ENCODE measurements around the gene PKD2.
"Not testable (repeated sequence)": the region's sequence is repeated elsewhere in the genome, so short reads cannot be mapped to it uniquely, and the experiment has no call there.

The PKD2 gene

DNA sequence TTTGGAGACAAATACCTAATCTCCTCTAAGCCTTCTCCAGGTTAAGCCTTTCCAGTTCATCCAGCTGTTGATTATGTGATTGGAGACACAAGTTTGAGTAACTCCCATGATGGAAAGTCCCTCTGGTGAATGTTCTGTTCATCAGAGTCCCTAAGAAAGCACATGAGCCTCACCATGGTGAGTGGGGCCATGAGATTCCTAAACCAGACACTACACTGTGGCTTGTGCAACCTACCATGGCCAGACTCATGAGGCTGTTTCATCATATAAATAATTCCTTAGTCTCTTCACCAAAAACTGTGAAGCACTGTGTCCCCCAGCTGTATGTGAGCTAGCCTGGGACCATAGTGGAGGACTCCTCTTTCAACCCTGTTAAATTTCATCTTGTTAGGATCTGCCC lies 14.4 kb downstream of the PKD2 start:
- no peak for FAIRE-seq

DNA sequence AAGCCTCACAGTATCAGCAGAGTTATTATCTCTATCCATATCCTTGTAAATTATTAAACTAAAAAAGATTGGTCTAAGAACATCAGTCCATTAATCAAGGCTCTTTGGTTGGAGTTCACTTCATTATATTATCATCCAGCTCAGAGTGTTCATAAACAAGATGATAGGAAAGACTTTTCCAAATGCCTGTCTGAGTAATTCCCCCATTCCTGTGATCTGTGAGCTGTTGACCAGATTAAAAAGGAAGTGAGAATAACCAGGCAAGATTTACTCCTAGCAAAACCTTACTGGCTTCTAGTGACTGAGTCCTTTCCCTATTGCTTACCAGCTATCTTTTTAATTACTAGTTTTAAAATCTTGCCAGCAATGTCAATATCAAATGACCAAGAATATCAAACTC lies 14.9 kb downstream of the PKD2 start:
- FAIRE-seq: peak; percentile 11
- no peak for DNase-seq (ENCODE audit: insufficient read length, low spot score)

More for the DNA sequence above, 14.4 kb downstream of the PKD2 start:
- no peak for DNase-seq (ENCODE audit: insufficient read length, low spot score)

DNA sequence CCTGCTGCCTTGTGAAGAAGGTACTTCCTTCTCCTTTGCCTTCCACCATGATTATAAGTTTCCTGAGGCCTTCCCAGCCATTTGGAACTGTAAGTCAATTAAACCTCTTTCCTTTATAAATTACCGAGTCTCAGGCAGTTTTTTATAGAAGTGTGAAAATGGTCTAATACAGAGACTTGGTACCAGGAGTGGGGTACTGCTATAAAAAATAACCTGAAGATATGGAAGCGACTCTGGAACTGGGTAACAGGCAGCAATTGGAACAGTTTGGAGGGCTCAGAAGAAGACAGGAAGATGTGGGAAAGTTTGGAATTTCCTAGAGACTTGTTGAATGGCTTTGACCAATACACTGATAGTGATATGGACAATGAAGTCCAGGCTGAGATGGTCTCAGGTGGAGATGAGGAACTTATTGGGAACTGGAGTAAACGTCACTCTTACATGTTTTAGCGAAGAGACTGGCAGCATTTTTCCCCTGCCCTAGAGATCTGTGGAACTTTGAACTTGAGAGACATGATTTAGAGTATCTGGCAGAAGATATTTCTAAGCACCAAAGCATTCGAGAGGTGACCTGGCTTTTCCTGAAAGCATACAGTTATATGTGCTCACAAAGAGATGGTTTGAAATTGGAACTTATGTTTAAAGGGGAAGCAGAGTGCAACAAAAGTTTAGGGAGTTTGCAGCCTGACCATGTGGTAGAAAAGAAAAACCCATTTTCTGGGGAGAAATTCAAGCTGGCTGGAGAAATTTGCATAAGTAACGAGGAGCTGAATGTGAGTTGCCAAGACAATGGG lies 18.6 kb downstream of the PKD2 start:
- DNase-seq (ENCODE audit: insufficient read length, low spot score): not testable (repeated sequence)
- peak; percentile 35 for FAIRE-seq

DNA sequence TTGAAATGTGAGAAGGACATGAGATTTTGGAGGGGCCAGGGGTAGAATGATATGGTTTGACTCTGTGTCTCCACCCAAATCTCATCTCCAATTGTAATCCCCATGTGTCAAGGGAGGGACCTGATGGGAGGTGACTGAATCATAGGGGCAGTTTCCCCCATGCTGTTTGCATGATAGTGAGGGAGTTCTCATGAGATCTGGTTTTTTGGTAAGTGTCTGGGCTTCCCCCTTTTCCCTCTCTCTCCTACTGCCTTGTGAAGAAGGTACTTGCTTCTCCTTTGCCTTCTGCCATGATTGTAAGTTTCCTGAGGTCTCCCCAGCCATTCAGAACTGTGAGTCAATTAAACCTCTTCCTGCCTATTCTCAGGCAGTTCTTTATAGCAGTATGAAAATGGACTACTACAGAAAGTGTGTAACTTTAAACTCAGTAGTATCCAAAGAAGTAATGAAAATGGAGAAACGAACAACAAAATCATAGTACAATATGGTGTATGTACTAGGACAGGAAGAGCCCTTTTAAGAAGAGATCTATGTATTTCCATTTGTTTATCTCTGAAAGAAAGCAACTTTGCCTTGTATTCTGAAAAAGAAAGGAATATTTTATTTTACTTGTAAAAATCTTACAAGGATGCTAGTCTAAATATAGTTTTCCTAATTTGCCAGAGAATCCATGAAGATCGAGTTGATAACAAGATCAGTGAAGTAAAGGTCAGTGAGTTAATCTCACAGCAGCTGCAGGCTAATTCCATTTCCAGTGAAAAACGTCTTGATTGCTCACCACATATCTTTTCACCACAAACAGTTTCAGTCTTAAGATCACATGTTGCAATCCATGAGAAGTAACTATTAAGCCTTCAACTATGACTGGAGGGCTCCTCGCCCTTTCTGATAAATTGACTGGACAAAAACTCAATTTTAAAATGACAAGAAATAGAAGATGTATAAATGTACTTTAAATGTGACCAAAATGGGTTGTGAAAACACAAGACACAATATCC lies 20.5 kb downstream of the PKD2 start:
- FAIRE-seq: no peak
- DNase-seq (ENCODE audit: insufficient read length, low spot score): no peak

DNA sequence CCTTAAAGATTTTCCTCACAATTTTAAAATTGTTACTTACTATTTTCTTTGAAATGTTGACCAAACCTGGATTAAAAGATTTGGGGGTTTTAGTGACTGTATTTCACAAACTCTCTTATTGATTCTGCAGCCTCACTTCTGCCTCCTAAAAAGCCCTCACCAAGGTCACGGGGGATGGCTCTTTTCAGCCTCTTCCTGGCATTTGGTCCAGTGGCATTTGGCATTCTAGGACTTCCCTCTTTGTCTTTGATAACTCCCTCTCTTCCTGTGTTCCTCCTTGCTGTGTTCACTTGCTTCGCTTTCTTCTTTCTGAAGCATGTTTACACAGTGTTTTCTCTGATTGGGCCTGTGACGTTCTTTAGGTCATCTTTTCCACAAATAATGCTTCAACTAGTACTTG lies 21.5 kb downstream of the PKD2 start:
- FAIRE-seq (no peak), DNase-seq (ENCODE audit: insufficient read length, low spot score) (no peak)

DNA sequence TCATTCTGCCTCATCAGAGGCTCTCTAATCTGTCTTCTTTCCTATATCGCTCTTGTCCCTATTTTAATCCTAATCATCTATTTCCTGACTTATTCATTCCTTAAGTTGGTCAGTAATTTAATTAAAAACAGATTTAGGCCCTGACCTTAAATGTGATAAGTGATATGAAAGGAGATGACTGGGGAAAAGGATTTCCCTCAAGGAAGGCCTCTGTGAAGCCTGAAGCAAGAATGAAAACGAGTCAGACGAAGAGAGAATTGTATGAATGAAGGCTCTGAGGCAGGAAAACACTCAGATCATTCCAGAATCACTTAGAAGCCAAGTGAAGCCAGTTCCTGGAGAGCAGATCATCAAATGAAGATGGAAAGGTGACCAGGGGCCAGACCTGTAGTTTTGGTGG lies 22.1 kb downstream of the PKD2 start:
- FAIRE-seq (no peak), DNase-seq (ENCODE audit: insufficient read length, low spot score) (no peak)

DNA sequence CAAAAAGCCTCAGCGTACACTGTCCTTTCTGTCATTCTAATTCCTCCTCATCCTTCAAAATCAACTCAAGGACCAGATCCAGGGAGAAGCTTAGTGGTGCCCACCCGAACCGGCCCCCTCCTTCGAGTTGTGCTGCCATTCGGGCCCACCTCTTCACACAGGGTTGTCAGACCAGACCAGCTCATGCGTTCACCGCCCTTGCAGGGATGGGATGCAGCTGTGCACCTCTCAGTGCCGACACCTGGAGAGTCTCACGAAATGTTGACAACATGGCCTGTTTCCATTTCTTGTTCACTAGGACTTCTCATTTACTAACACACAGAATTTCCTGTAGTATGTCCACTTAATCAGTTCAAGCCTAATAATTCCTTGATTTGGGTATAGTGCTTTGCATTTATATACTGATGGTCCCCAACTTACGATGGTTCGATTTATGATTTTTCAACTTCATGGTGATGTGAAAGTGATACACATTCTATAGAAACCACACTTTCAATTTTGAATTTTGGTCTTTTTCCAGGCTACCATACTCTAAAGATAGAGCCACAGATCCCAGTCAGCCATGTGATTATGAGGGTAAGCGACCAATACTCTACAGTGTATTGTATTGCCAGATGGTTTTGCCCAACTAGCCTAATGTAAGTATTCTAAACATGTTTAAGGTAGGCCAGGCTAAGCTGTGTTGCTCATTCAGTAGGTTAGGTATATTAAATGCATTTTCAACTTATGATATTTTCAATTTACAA lies 23.3 kb downstream of the PKD2 start:
- no peak for FAIRE-seq
- DNase-seq (ENCODE audit: insufficient read length, low spot score): no peak

DNA sequence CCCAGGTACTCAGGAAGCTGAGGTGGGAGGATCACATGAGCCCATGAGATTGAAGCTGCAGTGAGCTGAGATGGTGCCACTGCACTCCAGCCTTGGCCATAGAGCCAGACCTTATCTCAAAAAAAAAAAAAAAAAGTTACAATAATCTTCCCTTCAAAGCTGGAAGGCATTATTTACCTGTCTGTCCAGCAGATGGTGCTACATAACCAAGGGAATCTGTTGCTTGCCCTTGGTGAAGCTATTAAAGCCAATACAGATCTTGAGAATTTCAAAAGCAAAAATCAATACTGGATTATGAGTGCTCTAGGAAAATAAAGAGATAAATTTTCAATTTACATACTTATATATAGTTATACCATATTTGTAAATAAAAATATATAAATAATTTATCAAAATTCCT lies 25.9 kb downstream of the PKD2 start:
- peak; percentile 20 for DNase-seq (ENCODE audit: insufficient read length, low spot score)
- peak; percentile 72 for FAIRE-seq

DNA sequence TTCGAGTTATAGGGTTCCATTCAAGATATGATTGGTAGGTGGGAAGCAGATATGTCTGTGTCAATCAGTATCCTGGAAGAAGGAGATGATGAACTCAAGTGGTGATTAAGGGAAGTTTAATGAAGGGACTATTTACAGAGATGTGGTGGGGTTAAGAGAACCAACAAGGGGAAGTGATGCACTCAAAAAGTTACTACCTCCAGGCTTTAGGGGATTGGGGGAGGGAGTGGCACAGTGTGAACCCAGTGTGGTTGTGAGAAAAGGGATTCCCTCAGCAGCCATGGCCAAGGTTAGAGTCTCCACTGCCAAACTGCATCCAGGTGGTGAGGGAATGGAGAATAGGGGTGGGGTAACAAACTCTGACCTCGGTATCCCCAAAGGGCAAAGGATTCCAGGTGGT lies 27.9 kb downstream of the PKD2 start:
- DNase-seq (ENCODE audit: insufficient read length, low spot score) (no peak), FAIRE-seq (no peak)

DNA sequence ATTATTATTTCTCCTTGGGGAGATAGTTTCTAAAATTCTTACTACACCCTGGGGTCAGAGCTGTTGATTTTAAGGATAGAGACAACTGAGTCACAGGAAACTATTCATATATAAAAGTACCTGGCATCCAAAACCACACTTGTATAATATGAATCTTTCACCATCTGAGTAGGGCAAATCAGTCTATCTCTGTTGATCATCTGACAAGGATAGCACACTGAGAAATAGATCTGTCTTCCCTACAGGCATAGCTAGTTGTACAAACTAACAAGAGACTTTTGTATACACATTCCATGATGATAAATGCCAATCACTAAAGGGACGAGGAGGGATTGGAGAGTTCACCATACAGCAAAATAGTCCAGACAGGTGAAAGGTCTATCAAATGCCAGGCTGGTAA lies 30.0 kb downstream of the PKD2 start:
- DNase-seq (ENCODE audit: insufficient read length, low spot score) (no peak), FAIRE-seq (no peak)

DNA sequence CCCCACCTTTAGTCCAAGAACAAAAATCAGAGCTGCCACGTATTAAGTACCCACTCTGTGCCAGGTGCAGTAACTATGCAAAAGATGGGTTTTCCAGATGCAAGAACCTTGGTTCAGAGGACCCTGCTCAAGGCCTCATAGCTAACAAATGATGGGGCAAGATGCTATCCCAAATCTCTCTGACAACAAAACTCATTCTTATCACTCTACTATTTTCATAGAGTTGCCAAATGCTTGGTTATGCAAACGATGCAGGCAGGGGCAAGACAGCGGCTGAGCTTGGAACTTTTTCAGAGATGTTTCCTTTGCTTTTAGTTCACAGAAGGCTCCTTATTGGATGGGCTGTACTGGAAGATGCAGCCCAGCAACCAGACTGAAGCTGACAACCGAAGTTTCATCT lies 30.5 kb downstream of the PKD2 start:
- DNase-seq (ENCODE audit: insufficient read length, low spot score) (no peak), FAIRE-seq (no peak)

DNA sequence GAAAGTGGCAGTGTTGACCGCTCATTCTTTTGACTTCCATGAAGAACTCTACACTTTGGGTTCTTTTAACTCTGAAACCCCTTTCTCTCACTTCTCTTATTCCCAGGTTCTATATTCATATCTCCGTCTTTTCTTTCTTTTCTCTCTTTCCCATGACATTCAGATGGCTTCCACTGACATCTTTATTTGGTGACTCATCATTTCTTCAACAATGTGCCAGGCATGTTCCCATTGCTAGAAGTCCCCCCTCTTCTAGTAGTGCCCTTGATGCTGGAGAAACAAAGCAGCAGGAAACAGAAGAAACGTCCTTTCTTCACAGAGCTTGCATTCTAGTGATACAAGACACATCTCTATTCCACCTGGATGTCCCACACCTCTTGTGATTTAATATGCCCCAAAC lies 33.3 kb downstream of the PKD2 start:
- DNase-seq (ENCODE audit: insufficient read length, low spot score): no peak
- FAIRE-seq: no peak

DNA sequence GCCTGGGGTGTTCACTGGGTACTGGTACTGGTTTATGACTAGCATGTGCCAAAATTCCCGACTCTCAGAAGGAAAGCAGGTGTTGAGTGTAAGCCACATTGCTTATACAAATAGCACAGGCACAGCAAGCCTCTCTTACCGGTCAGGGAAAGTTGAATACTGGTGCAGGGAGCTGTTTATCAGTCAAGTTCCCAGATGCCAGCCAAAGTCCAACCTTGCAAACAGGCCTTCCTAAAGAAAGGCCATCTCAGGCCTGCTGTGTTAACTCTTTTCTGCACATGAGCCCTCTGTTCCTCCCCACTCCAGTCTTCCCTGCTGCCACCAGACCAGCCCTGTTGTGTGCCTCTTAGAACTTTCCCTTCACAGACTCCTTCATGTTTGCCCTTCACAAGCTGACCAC lies 34.2 kb downstream of the PKD2 start:
- FAIRE-seq: no peak

DNA sequence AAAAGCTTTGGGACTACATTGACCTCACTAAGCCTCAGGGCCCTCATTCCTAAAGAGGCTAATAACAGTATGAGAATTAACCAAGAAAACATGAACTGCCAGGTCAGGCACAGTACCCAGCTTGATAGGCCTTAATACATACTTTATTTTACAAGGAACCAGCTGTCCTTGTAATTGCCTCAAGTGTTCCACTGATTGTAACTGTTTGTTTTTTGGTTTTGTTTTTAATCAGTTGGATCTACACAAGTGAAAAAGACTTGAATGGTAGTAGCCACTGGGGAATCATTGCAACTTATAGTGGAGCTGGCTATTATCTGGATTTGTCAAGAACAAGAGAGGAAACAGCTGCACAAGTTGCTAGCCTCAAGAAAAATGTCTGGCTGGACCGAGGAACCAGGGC lies 35.6 kb downstream of the PKD2 start:
- DNase-seq (ENCODE audit: insufficient read length, low spot score): no peak
- FAIRE-seq: no peak

More for the DNA sequence above, 34.2 kb downstream of the PKD2 start:
- DNase-seq (ENCODE audit: insufficient read length, low spot score): no peak

DNA sequence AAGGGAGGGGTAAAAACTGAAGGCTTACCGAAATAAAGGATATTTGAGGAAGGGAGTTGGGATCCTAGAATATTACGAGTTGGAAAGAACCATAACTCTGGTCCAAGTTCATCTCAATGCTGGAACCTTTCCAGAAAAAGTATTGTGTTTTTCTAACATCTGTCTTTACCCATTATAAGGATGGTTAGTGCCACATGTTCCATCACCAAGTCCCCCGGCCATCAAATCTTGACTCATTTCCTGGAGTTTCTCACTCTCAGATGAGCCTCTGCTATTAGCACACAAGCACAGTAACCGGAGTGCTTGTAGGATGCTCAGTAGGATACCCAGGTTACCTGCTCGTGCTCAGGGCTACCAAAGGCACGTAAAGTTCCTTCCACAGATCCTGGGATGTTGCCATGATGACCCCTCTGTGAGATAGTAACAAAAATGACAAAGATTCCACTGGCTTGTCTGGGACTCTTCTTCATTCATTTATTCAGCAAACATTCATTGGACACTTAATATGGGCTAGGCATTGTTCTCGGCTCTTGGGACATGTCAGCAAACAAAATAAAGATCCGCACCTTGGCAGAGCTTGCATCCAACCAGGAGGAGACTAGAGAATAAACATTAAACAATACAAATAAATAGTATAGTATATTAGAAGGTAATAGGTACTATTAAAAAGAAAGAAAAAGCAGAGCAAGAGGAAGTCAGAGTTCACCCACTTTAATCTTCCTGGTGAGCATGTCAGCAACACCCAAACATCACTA lies 36.3 kb downstream of the PKD2 start:
- no peak for FAIRE-seq
- DNase-seq (ENCODE audit: insufficient read length, low spot score): no peak

DNA sequence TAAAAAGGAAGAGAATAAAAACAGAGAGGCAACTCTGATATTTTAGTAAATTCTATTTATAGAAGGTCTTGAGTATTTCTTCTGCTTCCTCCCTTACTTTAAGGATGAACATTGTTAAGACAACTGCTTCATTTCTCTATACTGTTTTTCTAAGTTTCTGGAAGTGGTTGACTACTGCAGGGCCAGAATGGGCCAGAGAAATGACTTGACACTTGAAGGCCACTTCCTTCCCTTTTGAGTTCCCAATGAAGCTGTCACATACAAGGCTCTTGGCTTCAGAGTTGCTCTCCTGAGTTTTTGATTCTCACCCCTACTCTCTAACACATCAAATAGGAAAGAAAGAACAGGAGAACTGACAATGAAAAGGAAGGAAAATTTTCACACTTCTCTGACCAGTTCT lies 37.6 kb downstream of the PKD2 start:
- DNase-seq (ENCODE audit: insufficient read length, low spot score) (no peak), FAIRE-seq (peak; percentile 87)

DNA sequence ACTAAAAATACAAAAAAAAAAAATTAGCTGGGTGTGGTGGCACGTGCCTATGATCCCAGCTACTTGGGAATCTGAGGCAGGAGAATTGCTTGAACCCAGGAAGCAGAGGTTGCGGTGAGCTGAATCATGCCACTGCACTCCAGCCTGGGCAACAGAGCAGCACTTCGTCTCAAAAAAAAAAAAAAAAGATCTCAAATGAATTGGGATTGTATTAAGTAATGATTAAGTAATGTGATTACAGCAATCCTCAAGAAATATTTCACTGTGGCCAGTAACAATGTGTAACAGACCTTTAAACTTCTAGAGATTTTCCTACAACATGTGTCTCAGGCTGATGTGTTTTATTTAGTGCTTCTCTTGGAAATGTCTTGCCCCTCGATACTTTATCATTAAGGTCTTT lies 46.8 kb downstream of the PKD2 start:
- DNase-seq (ENCODE audit: insufficient read length, low spot score) (no peak), FAIRE-seq (no peak)

DNA sequence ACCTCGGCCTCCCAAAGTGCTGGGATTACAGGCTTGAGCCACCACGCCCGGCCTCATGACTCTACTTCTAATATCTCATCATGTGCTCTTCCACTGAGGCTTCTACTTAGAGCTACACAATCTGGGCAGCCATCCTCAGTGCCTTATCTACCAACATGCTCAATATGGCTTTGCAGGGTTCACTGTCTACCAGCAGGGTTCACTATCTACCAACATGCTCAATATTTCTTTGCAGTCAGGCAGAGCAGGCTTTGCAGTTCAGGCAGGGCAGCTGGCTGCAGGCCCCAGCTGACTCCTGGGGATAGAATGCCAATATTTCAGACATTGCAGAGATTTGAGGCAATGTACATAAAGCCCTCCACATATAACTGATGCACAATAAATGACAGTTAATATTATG lies 47.5 kb downstream of the PKD2 start:
- DNase-seq (ENCODE audit: insufficient read length, low spot score) (no peak), FAIRE-seq (no peak)

DNA sequence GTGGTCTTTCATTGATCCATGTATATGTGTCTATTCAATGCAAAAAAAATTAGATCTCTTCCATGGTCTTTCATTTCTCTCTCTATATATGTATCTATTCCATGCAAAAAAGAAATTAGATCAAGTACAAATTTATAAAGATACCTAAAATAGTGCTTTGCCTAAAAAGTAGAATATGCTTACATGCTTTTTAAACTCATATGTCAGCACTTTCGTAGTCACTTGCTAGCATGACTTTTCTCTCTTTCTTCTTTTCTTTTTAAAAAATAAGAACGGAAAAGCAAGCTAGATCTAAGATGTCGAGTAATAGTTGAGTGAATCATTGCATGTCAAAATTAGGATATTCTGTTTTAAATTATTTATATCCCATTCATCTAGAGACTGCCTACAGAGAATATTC lies 50.9 kb downstream of the PKD2 start:
- no peak for DNase-seq (ENCODE audit: insufficient read length, low spot score)
- FAIRE-seq: no peak

DNA sequence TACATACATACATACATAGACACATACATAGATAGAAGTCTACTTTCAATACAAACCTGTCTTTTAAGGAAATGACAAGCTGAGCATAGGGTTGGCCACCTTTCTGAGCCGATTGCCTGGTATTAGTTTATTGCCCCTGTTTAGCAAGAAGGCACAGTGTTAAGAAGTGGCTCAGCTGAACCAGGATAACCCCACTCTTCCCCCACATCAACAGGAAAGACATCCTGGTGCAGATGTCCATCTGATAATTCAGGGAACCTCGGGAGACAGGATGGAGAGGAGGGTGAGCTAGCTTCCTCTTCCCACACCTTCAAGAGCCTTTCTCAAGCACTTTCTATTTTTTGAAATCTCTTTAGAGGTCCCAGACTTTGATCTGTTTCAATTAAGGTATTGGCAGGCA lies 52.3 kb downstream of the PKD2 start:
- DNase-seq (ENCODE audit: insufficient read length, low spot score): no peak
- no peak for FAIRE-seq
